Measurements from ENCODE around the gene CATSPERE.
"Not testable (repeated sequence)": the region's sequence is repeated elsewhere in the genome, so short reads cannot be mapped to it uniquely, and the experiment has no call there.

CATSPERE gene

DNA sequence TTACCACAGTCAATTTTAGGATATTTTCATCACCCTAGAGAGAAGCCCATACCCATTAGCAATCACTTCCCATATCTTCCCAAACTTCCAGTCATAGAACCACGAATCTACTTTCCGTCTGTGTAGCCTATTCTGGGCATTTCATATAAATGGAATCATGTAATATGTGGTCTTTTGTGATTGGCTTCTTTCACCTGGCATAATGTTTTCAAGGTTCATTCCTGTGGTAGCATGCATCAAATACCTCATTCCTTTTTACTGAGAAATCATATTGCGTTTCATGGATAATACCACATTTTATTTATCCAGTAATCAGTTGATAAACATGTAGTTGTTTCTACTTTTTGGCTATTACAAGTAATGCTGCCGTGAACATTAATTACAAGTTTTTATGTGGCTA, 213.4 kb downstream of the CATSPERE start:
- H3K36me3 ChIP-seq = no peaks in the 10 kb centered on the region
- TF ChIP-seq, protein P1, sequence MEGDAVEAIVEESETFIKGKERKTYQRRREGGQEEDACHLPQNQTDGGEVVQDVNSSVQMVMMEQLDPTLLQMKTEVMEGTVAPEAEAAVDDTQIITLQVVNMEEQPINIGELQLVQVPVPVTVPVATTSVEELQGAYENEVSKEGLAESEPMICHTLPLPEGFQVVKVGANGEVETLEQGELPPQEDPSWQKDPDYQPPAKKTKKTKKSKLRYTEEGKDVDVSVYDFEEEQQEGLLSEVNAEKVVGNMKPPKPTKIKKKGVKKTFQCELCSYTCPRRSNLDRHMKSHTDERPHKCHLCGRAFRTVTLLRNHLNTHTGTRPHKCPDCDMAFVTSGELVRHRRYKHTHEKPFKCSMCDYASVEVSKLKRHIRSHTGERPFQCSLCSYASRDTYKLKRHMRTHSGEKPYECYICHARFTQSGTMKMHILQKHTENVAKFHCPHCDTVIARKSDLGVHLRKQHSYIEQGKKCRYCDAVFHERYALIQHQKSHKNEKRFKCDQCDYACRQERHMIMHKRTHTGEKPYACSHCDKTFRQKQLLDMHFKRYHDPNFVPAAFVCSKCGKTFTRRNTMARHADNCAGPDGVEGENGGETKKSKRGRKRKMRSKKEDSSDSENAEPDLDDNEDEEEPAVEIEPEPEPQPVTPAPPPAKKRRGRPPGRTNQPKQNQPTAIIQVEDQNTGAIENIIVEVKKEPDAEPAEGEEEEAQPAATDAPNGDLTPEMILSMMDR (IDR thresholded peaks at IDR 0.05; ENCODE audit: low read depth, low read length) = no peak
- H3K27me3 ChIP-seq = no peaks in the 10 kb centered on the region
- DNase-seq = no peak
- no peaks in the 10 kb centered on the region; the same call in 1 of the 2 replicates for H3K4me1 ChIP-seq
- no peak overlapping the region for H3K4me3 ChIP-seq (ENCODE audit: low read depth, low read length)
- no peaks in the 10 kb centered on the region for H3K9me3 ChIP-seq

DNA sequence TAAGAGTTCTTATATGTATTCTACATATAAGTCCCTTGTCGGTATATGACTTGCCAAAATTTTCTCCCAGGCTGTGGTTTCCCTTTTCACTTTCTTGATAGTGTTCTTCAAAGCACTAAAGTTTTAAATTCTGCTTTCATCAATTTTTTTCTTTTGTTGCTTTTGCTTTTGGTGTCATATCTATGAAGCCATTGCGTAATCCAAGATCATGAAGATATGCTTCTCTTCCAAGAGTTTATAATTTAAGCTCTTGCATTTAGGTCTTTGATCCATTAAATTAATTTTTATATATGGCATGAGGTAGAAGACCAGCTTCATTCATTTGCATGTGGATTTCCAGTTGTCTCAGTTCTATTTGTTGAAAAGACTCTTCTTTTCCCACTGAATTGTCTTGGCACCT, 214.1 kb downstream of the CATSPERE start:
- DNase-seq = no peak
- TF ChIP-seq, protein P1 (IDR thresholded peaks at IDR 0.05; ENCODE audit: low read depth, low read length) = no peak
- Histone ChIP-seq H3K4me3 (ENCODE audit: low read depth, low read length) (no peak overlapping the region), H3K4me1 (no peaks in the 10 kb centered on the region; the same call in 1 of the 2 replicates), H3K9me3 (no peaks in the 10 kb centered on the region), H3K36me3 (no peaks in the 10 kb centered on the region), H3K27me3 (no peaks in the 10 kb centered on the region)

DNA sequence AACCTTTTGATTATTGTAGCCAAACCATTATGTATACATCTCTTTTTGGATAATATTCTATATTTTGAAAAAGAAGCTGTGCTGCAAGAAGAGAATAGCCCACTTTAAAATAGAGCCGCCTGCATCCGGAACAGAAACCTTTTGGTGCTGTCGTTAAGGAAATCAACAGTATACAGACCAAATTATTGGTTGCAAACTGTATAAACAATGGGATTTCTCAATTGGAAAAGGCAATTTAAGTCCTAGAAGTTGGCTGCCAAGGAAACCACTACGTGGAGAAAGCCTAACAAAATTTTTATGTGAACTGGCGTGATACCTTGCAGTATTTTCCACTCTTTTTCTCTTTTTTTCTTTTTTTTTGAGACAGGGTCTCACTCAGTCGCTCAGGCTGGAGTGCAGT, 217.6 kb downstream of the CATSPERE start:
- TF ChIP-seq, protein P1 (IDR thresholded peaks at IDR 0.05; ENCODE audit: low read depth, low read length) = no peak
- H3K4me3 ChIP-seq (ENCODE audit: low read depth, low read length) = no peak overlapping the region
- no peaks in the 10 kb centered on the region for H3K9me3 ChIP-seq
- H3K27me3 ChIP-seq = no peaks in the 10 kb centered on the region
- H3K4me1 ChIP-seq = no peaks in the 10 kb centered on the region
- no peak for DNase-seq
- H3K36me3 ChIP-seq = no peaks in the 10 kb centered on the region

DNA sequence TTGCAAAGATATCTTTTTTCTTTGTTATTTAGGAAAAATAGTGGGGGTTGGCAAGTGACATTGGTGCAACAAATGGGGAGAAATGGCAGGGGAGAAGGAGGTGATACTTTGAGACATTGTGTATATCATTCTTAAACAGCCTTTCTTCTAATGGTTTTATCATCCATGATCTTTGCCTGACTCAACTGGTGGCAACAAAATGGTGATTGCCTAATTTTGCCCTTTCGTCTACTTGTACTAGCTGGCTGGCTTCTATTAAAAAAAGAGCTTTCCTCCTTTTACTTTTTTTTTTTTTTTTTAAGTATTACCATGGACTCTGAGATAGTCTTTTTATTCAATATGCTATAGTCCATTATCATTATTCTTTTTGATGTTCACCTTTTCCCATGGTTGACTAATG, 219.6 kb downstream of the CATSPERE start:
- TF ChIP-seq, protein P1 (IDR thresholded peaks at IDR 0.05; ENCODE audit: low read depth, low read length) = no peak
- no peak overlapping the region for H3K4me3 ChIP-seq (ENCODE audit: low read depth, low read length)
- no peaks in the 10 kb centered on the region for H3K9me3 ChIP-seq
- peaks cover 3% of the 10 kb centered on the region for H3K4me1 ChIP-seq
- no peaks in the 10 kb centered on the region for H3K36me3 ChIP-seq
- DNase-seq = no peak
- no peaks in the 10 kb centered on the region for H3K27me3 ChIP-seq

DNA sequence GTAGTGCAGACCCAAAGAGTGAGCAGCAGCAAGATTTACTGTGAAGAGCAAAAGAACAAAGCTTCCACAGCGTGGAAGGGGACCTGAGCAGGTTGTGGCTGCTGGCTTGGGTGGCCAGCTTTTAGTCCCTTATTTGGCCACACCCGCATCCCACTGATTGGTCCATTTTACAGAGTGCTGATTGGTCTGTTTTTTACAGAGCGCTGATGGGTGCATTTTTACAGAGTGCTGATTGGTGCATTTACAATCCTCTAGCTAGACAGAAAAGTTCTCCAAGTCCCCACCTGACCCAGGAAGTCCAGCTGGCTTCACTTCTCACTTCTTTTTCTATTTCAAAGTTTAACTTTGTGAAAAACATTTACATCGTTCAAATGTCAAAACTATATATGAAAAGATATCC, 221.0 kb downstream of the CATSPERE start:
- H3K27me3 ChIP-seq; H3K36me3 ChIP-seq; H3K4me1 ChIP-seq; DNase-seq; H3K4me3 ChIP-seq (ENCODE audit: low read depth, low read length); H3K9me3 ChIP-seq: not testable (repeated sequence)
